NCI-H1436 treated with DMSO at 0.1 percent for 48 hours (cell line): ENCODE measurements around the gene GLYAT.
"Not testable (repeated sequence)": the region's sequence is repeated elsewhere in the genome, so short reads cannot be mapped to it uniquely, and the experiment has no call there.

Experiments
- DNase-seq: peaks from one replicate; lab custom pipeline; 2025; lab: John Stamatoyannopoulos, UW

GLYAT gene

DNA sequence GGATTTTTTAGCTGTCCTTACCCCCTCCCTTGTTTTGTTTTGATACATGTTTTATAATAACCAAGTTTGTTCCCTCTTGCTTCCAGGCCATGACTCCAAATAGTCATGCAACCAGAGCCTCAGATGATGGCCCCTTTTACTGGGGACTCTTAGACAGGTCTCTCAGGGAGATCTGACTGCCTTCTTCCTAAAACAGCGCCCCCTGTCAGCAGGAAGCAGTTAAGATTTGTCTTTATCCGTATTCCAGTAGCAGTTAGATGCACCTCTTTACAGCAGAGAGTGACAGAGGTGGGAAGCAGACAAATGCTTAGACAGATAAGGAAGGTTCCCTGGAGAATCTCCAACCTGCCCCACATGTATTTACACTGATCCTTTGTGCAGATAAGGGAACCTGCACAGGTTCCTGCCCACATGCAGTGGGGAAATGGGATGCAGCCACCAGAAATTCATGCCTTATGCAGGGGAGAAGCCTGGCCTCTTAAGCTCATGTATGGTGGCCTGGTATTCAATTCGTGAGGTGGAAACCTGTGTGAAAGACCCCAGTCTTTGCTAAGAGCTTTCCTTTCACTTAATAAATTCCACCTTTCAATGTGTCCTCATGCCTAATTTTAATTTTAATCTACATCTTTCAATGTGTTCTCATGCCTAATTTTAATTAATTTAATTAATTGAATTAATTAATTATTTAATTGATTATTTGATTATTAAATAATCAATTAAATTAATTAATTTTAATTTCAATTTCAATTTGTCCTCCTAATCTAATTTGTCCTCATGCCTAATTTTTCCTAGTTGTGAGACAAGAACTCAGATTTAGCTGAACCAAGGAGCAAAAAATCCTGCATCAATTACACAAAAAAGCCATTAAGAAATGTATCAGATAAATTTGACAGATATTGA, 11.5 kb upstream of the GLYAT start:
- DNase-seq: no peak

GRCh38 chr11:58742140-58742539, 10.4 kb upstream of the GLYAT start:
- no peak for DNase-seq

DNA sequence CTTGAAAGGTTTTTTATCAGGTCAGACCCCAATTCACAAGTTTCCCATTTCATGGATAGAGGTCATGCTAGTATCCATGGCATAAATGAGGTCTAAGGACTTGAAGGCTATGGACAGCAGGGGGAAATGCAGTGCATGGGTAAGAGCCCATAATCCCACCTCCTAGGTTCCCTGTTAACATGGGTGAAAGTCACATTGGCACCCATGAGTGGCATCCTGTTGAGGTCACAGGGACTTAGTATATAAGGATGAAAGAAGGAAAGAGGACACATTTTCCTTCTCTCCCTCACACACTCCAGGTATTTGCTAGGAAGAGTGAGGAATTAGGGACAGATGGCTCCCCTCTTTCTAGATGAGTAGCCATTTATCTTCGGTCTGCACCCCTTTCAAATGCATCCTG, 9.4 kb upstream of the GLYAT start:
- no peak for DNase-seq

DNA sequence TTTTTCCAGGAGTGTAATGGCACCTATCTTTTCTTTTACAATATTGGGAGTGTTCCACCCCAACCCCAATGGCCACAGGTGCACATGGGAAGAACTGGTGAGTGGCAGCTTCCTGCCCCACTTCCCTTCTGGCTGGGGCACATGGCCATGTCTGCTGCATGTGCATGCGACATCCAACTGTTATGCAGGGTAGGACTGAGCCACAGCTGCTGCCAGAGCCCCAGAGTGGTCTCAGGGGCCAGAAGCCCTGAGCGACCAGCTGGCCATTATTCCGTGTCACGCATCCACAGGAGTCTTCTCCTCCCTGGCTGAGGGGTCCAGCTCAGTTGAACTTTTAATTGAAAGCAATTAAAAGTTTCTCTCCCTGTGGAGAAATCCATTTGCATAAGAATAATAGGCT, 8.7 kb upstream of the GLYAT start:
- DNase-seq: no peak

GRCh38 chr11:58739725-58740430, 8.1 kb upstream of the GLYAT start:
- DNase-seq: no peak

DNA sequence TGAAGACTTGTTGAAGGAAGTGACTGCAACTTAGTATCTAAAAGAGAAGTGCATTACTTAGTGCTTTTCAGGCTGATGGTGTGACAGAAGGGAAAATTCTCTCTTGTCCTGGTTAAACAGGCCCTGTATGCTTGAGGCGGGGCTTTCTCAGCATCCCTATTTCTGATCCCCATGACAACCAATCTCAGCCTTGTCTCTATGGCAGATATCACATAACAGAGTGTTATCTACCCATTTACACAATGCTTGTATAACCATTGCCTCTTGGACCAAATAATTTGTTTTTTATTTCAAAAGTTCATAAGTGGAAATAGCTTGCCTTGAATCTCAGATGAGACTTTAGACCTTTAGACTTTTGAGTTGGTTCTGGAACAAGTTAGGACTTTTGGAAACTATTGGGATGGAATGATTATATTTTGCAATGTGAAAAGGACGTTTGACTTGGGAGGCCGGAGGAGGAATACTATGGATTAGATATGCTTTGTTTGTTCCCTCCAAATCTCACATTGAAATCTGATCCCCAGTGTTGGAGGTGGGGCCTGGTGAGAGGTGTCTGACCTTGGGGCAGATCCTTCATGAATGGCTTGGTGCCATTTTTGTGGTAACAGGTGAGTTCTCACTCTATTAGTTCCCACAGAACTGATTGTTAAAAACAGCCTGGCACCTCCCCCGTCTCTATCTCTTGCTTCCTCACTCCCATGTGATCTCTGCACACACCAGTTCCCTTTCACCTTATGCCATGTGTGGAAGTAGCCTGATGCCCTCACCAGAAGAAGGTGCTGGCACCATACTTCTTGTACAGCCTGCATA, 3.1 kb upstream of the GLYAT start:
- DNase-seq: no peak

- no peak for DNase-seq
These were observed 1.1 kb downstream of the GLYAT start for GRCh38 chr11:58730507-58731089.

DNA sequence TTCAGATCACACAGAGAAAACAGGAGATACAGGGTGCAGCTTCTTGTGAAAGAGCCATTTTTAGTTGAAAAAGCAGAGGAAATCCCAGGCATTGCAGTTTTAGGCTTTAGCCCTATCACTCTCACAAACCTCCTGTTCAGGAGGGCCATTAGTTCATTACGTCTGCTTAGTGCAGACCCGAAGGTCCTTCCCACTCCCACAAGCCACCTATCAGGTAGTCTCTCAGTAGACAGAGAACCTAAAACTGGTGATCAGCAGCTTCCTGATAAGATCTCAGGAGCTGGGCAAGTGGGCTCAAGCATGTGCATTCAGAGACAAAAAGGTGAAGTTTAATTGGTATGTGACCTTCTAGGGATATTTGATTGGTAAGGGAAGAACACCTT, 4.3 kb downstream of the GLYAT start:
- DNase-seq: no peak

- no peak for DNase-seq
These were observed 4.9 kb downstream of the GLYAT start for GRCh38 chr11:58726737-58727414.

GRCh38 chr11:58719406-58720117, 12.2 kb downstream of the GLYAT start:
- no peak for DNase-seq

GRCh38 chr11:58712531-58712930, 19.2 kb downstream of the GLYAT start:
- no peak for DNase-seq

DNA sequence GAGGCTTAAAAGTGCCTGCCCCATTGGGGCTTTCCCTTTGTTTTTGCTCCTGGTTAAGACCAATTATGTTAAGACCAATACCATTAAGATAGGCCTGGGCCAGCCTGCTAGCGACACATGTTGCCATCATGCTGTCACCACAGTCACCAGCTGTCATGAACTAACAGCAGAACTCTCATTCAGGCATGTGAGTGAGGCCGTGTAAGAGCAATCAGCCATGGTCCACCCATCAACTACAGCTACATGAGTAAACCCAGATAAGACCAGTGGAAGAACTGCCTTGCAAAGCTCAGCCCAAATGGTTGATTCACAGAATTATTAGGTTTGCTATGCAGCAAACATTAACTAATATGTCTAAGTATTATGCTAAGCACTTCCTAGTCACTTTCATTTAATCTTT, 19.9 kb downstream of the GLYAT start:
- DNase-seq: no peak

DNA sequence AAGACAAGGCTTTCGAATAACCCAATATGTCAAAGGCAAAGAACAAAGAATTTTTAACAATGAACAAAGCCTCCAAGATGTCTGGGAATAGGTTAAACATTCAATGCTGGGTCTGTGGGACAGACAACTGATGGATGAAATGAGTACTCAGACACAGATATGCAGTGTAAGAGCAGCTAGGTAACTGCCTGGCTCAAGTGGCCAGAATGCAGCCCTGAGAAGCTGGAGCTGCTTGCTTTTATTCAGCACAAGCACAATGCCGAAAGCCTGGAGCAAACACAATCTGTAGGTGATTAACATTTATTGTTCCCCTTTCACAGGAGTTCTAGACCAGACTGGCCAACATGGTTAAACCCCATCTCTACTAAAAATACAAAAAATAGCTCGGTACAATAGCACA, 24.0 kb downstream of the GLYAT start:
- DNase-seq: no peak

DNA sequence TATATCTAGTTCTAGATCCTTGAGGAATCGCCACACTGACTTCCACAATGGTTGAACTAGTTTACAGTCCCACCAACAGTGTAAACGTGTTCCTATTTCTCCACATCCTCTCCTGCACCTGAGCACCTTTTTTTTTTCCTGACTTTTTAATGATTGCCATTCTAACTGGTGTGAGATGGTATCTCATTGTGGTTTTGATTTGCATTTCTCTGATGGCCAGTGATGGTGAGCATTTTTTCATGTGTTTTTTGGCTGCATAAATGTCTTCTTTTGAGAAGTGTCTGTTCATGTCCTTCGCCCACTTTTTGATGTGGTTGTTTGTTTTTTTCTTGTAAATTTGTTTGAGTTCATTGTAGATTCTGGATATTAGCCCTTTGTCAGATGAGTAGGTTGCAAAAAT, 34.9 kb downstream of the GLYAT start:
- not testable (repeated sequence) for DNase-seq

DNA sequence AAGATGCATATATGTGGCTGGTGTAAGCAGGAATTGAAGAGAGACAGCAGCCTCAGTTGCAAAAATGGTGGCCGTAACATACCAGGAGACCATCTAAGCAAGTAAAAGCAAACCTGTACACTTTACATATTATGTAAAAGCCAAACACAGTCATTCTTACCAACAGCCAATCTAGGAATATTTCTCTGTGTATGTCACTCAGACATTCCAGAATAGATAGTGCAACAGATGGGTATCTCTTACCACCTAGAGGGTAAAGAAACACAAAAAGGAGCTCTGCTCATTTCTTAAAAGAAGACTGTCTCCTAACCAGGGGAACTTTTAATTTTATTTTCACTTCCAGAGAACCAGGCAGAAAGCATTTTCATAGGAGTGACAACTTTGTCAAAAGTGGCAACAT, 38.7 kb downstream of the GLYAT start:
- no peak for DNase-seq

GRCh38 chr11:58691675-58692074, 40.1 kb downstream of the GLYAT start:
- DNase-seq: no peak

- DNase-seq: no peak
These were observed 42.8 kb downstream of the GLYAT start for GRCh38 chr11:58688789-58689503.

DNA sequence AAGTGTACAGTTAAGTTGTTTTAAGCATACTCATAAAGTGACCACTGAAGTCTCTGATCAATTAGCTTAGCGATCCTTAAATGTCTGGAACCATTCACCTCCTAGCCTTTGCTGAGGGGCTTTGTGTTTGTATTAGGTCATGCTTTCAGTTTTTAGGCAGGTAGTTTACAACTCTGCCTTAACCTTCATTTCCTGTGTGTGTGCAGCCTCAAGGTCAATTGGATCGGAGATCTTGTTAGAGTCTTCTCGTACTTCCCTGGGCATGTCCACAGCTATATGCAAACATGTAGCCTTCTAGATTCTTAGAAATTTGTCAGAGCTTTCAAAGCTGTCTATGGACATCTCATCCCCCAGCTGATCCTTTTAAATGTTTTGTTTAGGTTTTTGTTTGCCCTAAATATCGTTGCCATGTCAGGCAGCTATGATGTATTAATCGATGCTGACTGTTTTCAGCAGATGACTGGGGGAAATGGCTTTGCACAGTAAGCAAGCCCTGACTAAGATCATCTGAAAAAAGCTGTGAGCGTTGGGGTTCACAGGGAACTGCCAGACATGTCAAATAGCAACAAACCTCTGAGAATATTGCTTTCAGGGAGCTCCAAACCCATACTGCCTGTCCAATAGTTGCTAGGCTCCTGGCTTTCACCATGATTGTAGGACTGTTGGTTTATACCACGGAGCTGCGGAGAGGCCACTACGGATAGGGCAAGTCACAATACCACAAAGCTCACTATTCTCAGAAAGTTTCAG, 45.6 kb downstream of the GLYAT start:
- no peak for DNase-seq

DNA sequence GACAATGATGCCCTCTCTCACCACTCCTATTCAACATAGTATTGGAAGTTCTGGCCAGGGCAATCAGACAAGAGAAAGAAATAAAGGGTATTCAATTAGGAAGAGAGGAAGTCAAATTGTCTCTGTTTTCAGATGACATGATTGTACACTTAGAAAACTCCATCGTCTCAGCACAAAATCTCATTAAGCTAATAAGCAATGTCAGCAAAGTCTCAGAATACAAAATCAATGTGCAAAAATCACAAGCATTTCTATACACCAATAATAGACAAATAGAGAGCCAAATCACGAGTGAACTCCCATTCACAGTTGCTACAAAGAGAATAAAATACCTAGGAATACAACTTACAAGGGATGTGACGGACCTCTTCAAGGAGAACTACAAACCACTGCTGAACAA, 49.1 kb downstream of the GLYAT start:
- DNase-seq: not testable (repeated sequence)

GRCh38 chr11:58677536-58677935, 54.2 kb downstream of the GLYAT start:
- DNase-seq: not testable (repeated sequence)
